Liver (tissue), 9 donors: ENCODE results near the gene SBK3. TPM values are rescaled to one million over a fixed set of nuclear protein-coding genes. Genes with fewer than 3 reads are reported as not detected.
A peak's percentile ranks its signal among the peaks of the same experiment; 100 is the strongest.

ENCODE experiments used
- DNase-seq: peaks from one replicate; pipeline ENCODE4 v3.0.0-alpha.2; 2017; ENCODE audit warnings: low spot score
- H3K27ac ChIP-seq, 2 donors: one replicate each; pipeline ENCODE4 v1.7.0; 2013; ENCODE audit warnings: inconsistent platforms in 2 of 2, low read length in 2 of 2, control low read depth in 1 of 2, low read depth in 1 of 2, mild to moderate bottlenecking in 1 of 2
- H3K27me3 ChIP-seq, 4 donors: one replicate each; pipeline versions ENCODE4 v1.6.1 to v1.7.0; 2013; ENCODE audit warnings: low read length in 3 of 4, inconsistent platforms in 1 of 4, mild to moderate bottlenecking in 1 of 4, moderate library complexity in 1 of 4; ENCODE audit not compliant: control insufficient read depth in 4 of 4, insufficient read depth in 4 of 4
- H3K36me3 ChIP-seq, 4 donors: one replicate each; pipeline versions ENCODE4 v1.6.1 to v1.7.0; 2013; ENCODE audit warnings: low read length in 3 of 4, mild to moderate bottlenecking in 3 of 4, low read depth in 1 of 4, moderate library complexity in 1 of 4; ENCODE audit not compliant: control insufficient read depth in 4 of 4, insufficient read depth in 3 of 4
- H3K4me1 ChIP-seq, 4 donors: one replicate each; pipeline versions ENCODE4 v1.6.1 to v1.7.0; 2013; ENCODE audit warnings: low read length in 3 of 4, mild to moderate bottlenecking in 3 of 4, moderate library complexity in 1 of 4; ENCODE audit not compliant: control insufficient read depth in 4 of 4, insufficient read depth in 4 of 4
- H3K4me3 ChIP-seq, 3 donors: one replicate each; pipeline versions ENCODE4 v1.6.1 to v1.7.0; 2013; ENCODE audit warnings: low read length in 3 of 3, control low read depth in 1 of 3, low read depth in 1 of 3, mild to moderate bottlenecking in 1 of 3
- H3K9ac ChIP-seq, 2 donors: one replicate each; pipeline ENCODE4 v1.7.0; 2013; ENCODE audit warnings: low read length in 2 of 2, mild to moderate bottlenecking in 2 of 2, moderate library complexity in 2 of 2, control low read depth in 1 of 2, low read depth in 1 of 2
- H3K9me3 ChIP-seq, 4 donors: one replicate each; pipeline versions ENCODE4 v1.6.1 to v1.7.0; 2013; ENCODE audit warnings: low read length in 3 of 4; ENCODE audit not compliant: control insufficient read depth in 4 of 4
- CTCF ChIP-seq: fragments of 150-350 bp; IDR thresholded peaks from 2 replicates; pipeline ENCODE4 v1.5.1; 2017; ENCODE audit warnings: improper control_type of control experiment, low read depth, low read length; ENCODE audit not compliant: missing input control
- EGR1 ChIP-seq, 2 donors: IDR thresholded peaks; 2 replicates each; pipeline ENCODE4 v1.6.1; 2016 to 2018; ENCODE audit warnings: antibody characterized with exemption in 2 of 2, low read depth in 2 of 2
- FOXA1 ChIP-seq: IDR thresholded peaks from 2 replicates; pipeline ENCODE4 v1.6.1; 2016; ENCODE audit warnings: antibody characterized with exemption
- FOXA2 ChIP-seq: IDR thresholded peaks from 2 replicates; pipeline ENCODE4 v1.6.1; 2016; ENCODE audit warnings: antibody characterized with exemption
- GABPA ChIP-seq, 2 donors: IDR thresholded peaks in 1 of 2; conservative IDR thresholded peaks in 1 of 2; 2 replicates each; pipeline ENCODE4 v1.6.1; 2016; ENCODE audit warnings: antibody characterized with exemption in 2 of 2, mild to moderate bottlenecking in 1 of 2, moderate library complexity in 1 of 2
- HNF4A ChIP-seq, 2 donors: conservative IDR thresholded peaks; 2 replicates each; pipeline ENCODE4 v1.6.1; 2016; ENCODE audit warnings: antibody characterized with exemption in 2 of 2, mild to moderate bottlenecking in 2 of 2
- HNF4G ChIP-seq: IDR thresholded peaks from 2 replicates; pipeline ENCODE4 v1.6.1; 2016; ENCODE audit warnings: antibody characterized with exemption
- JUND ChIP-seq, 2 donors: IDR thresholded peaks; 2 replicates each; pipeline ENCODE4 v1.6.1; 2016; ENCODE audit warnings: antibody characterized with exemption in 2 of 2
- MAX ChIP-seq: IDR thresholded peaks from 2 replicates; pipeline ENCODE4 v1.6.1; 2016; ENCODE audit warnings: antibody characterized with exemption
- NR2F2 ChIP-seq: IDR thresholded peaks from 2 replicates; pipeline ENCODE4 v1.6.1; 2016; ENCODE audit warnings: antibody characterized with exemption
- RAD21 ChIP-seq, 2 donors: IDR thresholded peaks; 2 replicates each; pipeline ENCODE4 v1.6.1; 2016; ENCODE audit warnings: antibody characterized with exemption in 2 of 2, mild to moderate bottlenecking in 2 of 2
- REST ChIP-seq: IDR thresholded peaks from 2 replicates; pipeline ENCODE4 v1.6.1; 2016; ENCODE audit warnings: antibody characterized with exemption, mild to moderate bottlenecking
- RXRA ChIP-seq, 2 donors: IDR thresholded peaks; 2 replicates each; pipeline ENCODE4 v1.6.1; 2017 to 2018; ENCODE audit warnings: antibody characterized with exemption in 2 of 2, mild to moderate bottlenecking in 1 of 2
- SP1 ChIP-seq: IDR thresholded peaks from 2 replicates; pipeline ENCODE4 v1.6.1; 2018; ENCODE audit warnings: antibody characterized with exemption, mild to moderate bottlenecking
- TAF1 ChIP-seq: conservative IDR thresholded peaks from 2 replicates; pipeline ENCODE4 v1.6.1; 2016; ENCODE audit warnings: antibody characterized with exemption, mild to moderate bottlenecking
- WGBS: extraction: QIAGEN DNeasy Blood & Tissue Kit; methylation state at CpG from one replicate; pipeline ENCODE4 v1.1.7; 2013; 5-methylcytosine and 5-hydroxymethylcytosine counted together
- polyA plus RNA-seq, 2 donors: library from polyadenylated mRNA; stranded (reverse) in 1 of 2; unstranded in 1 of 2; fragments of 200-250 nt in 1 of 2; fragments of >200 nt in 1 of 2; fragmentation: Nextera tagmentation in 1 of 2; extraction: Ambion mirVana in 1 of 2; gene quantifications; one replicate each; pipeline versions ENCODE4 v1.2.1 to v1.2.3, GENCODE V29; 2013 to 2015
- total RNA-seq, 2 donors: library from RNA; depleted of rRNA; stranded (reverse); fragments of >200 nt; gene quantifications; one replicate each; pipeline ENCODE4 v1.2.3, GENCODE V29; 2014
- TF ChIP-seq, protein P1 (sequence below): IDR thresholded peaks from 2 replicates; pipeline ENCODE4 v1.6.1; 2016; ENCODE audit warnings: antibody characterized with exemption
- donor health status: healthy.
- donor health status: healthy.
- donor health status: healthy.
- donor health status: healthy.
- donor health status: healthy.

SBK3 gene
- total and polyA plus RNA-seq, 4 donors = 0.03 TPM; not detected in 3

DNA sequence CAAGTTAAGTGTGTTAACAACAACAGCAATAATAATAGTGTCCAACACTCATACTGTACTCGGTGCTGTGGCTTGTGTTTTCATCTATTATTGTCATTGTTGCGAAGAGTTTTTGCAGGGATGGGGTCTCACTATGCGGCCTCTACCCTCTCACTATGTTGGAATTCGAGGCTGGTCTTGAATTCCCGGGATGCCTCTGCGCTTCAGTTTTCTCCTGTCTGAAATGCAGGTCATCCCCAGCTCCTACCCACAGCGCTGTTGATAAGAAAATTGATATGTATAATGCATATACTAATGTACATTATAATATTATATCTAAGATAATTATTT lies 4.9 kb upstream of the SBK3 start:
- H3K27ac ChIP-seq = no peak overlapping the region
- peaks cover 0 to 2% (median 0%) of the 10 kb centered on the region in 4 donors for H3K4me1 ChIP-seq
- H3K9me3 ChIP-seq = no peaks in the 10 kb centered on the region
- 46% methylated on average over 7 of the region's 7 CpGs for WGBS
- H3K9ac ChIP-seq = no peak overlapping the region
- no peaks in the 10 kb centered on the region for H3K36me3 ChIP-seq
- DNase-seq = no peak
- peaks cover 0 to 5% (median 2%) of the 10 kb centered on the region in 4 donors for H3K27me3 ChIP-seq
- no peak overlapping the region for H3K4me3 ChIP-seq
- TF ChIP-seq FOXA2 (no peak), EGR1 (IDR thresholded peaks at IDR 0.05; ENCODE audit: low read depth in 2 of 2) (no peak), RAD21 (IDR thresholded peaks at IDR 0.05) (no peak), SP1 (no peak), MAX (no peak), CTCF (no peak), JUND (IDR thresholded peaks at IDR 0.05) (no peak), HNF4G (no peak), FOXA1 (no peak), REST (no peak)

DNA sequence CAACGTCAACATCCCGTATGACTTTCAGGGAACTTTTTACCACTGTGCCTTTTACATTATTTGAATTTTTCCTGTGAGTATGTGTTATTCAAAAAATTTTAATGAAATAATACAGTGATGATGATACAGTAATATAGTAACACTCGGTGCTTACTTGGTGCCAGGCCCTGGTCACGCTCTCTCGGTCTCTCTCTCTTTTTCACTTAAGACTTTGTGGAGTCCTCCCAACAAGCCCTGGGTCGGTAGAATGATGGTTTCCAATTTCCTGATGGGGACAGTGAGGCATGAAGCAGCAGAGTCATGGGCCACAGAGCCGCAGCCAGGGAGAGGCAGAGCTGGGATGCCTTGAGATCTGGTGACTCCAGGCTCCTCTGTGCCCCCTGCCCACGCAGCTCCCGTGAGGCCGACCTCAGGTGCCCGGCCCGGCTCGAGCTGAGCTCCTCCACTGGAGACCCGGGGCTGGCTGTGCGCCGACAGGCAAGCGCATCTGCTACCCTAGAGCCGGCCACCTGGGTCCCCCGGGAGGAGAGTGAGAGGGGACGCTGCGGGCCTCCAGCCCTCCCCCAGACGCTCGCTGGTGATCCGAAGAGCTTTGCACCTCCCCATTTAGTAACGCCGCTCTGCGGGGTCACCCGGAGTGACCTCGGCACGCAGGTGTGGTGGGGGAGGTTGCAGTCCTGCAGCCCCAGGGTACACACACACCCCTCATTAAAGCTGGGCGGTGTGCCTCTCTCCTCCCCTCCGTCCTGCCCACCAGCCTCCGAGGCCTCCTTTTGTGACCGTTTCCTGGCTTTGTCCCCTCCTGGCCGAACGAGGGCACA lies 4.4 kb upstream of the SBK3 start:
- Histone ChIP-seq H3K36me3 (no peaks in the 10 kb centered on the region), H3K4me3 (no peak overlapping the region), H3K27me3 (peaks cover 0 to 6% (median 3%) of the 10 kb centered on the region in 4 donors), H3K9ac (peak overlapping the region in 1 of 2 donors; percentile 59), H3K9me3 (no peaks in the 10 kb centered on the region), H3K27ac (peak overlapping the region in 1 of 2 donors; percentile 54), H3K4me1 (peaks cover 0 to 2% (median 0%) of the 10 kb centered on the region in 4 donors)
- WGBS = 21% methylated on average over 36 of the region's 36 CpGs
- no peak for DNase-seq
- TF ChIP-seq SP1 (no peak), MAX (no peak), FOXA2 (no peak), REST (no peak), NR2F2 (no peak), CTCF (no peak), GABPA (IDR thresholded peaks at IDR 0.05 in 1 of 2, conservative IDR thresholded peaks at IDR 0.05 in 1 of 2) (no peak), TAF1 (no peak), JUND (IDR thresholded peaks at IDR 0.05) (no peak), HNF4G (no peak), RXRA (IDR thresholded peaks at IDR 0.05) (no peak), HNF4A (conservative IDR thresholded peaks at IDR 0.05) (no peak), FOXA1 (no peak)
- TF ChIP-seq, protein P1, sequence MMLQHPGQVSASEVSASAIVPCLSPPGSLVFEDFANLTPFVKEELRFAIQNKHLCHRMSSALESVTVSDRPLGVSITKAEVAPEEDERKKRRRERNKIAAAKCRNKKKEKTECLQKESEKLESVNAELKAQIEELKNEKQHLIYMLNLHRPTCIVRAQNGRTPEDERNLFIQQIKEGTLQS = no peak
